SIG-M5 treated with dmso at 0.1 percent for 504 hours (cell line): ENCODE measurements around the gene AGK.
A peak's percentile ranks its signal among the peaks of the same experiment; 100 is the strongest.
"Not testable (repeated sequence)": the region's sequence is repeated elsewhere in the genome, so short reads cannot be mapped to it uniquely, and the experiment has no call there.

Source experiments
- DNase-seq: peaks from one replicate; lab custom pipeline; 2025; ENCODE audit not compliant: unreplicated experiment; lab: John Stamatoyannopoulos, UW

AGK gene

GRCh38 chr7:141551782-141552181 is 572 bp downstream of the AGK start:
- DNase-seq: no peak

- no peak for DNase-seq
Measured at GRCh38 chr7:141557360-141557759, 6.2 kb downstream of the AGK start.

- DNase-seq: not testable (repeated sequence)
Measured at GRCh38 chr7:141557831-141558531, 6.8 kb downstream of the AGK start.

- no peak for DNase-seq
Measured at GRCh38 chr7:141558544-141559183, 7.5 kb downstream of the AGK start.

- DNase-seq: no peak
Measured at GRCh38 chr7:141559961-141560360, 8.8 kb downstream of the AGK start.

- no peak for DNase-seq
Measured at GRCh38 chr7:141562036-141562435, 10.8 kb downstream of the AGK start.

- DNase-seq: no peak
Measured at GRCh38 chr7:141562543-141562942, 11.3 kb downstream of the AGK start.

- no peak for DNase-seq
Measured at GRCh38 chr7:141562972-141563371, 11.8 kb downstream of the AGK start.

- peak; percentile 13 for DNase-seq
Measured at GRCh38 chr7:141563956-141564623, 12.9 kb downstream of the AGK start.

- no peak for DNase-seq
Measured at GRCh38 chr7:141567432-141567831, 16.2 kb downstream of the AGK start.

- no peak for DNase-seq
Measured at GRCh38 chr7:141568227-141568626, 17.0 kb downstream of the AGK start.

- no peak for DNase-seq
Measured at GRCh38 chr7:141571059-141571458, 19.8 kb downstream of the AGK start.

GRCh38 chr7:141572175-141572574 is 21.0 kb downstream of the AGK start:
- no peak for DNase-seq

- no peak for DNase-seq
Measured at GRCh38 chr7:141573511-141573910, 22.3 kb downstream of the AGK start.

GRCh38 chr7:141575164-141575563 is 24.0 kb downstream of the AGK start:
- no peak for DNase-seq

- DNase-seq: no peak
Measured at GRCh38 chr7:141575654-141576448, 24.6 kb downstream of the AGK start.

- no peak for DNase-seq
Measured at GRCh38 chr7:141577043-141577839, 26.0 kb downstream of the AGK start.

- DNase-seq: not testable (repeated sequence)
Measured at GRCh38 chr7:141579953-141580352, 28.7 kb downstream of the AGK start.

GRCh38 chr7:141582063-141582462 is 30.9 kb downstream of the AGK start:
- not testable (repeated sequence) for DNase-seq

- DNase-seq: no peak
Measured at GRCh38 chr7:141584935-141585334, 33.7 kb downstream of the AGK start.
